B cell (primary cell): ENCODE results near the gene ANKRD11. TPM values are rescaled to one million over a fixed set of nuclear protein-coding genes. Genes with fewer than 3 reads are reported as not detected.

Experiments
- ATAC-seq: fragments of 200-7000 bp; cut with Tn5 transposase; one replicate; pipeline ENCODE4 v1.10.0; 2021; ENCODE audit warnings: low read depth, mild to moderate bottlenecking, moderate number of reproducible peaks, moderate library complexity
- CTCF ChIA-PET: fragments of 350-600 bp; sonication (Branson Sonifier 250); formaldehyde crosslinking; loops from one replicate; lab custom pipeline; 2021; ENCODE audit warnings: antibody characterized with exemption, inconsistent platforms; lab: Charles Lee
- POLR2A ChIA-PET: fragments of 350-600 bp; sonication (Branson Sonifier 250); formaldehyde crosslinking; loops from one replicate; lab custom pipeline; 2021; ENCODE audit warnings: antibody characterized with exemption; lab: Charles Lee
- DNase-seq: peaks from one replicate; pipeline ENCODE4 v3.0.0; 2013
- H2AFZ ChIP-seq: 2 replicates; pipeline ENCODE4 v1.6.1; 2012; ENCODE audit warnings: mild to moderate bottlenecking, low read depth, low read length; ENCODE audit not compliant: insufficient read depth, poor library complexity, severe bottlenecking
- H3K27ac ChIP-seq, 2 donors: 1 replicate in 1 of 2; 2 replicates in 1 of 2; pipeline ENCODE4 v1.5.1; 2012 to 2013; ENCODE audit warnings: low read length in 2 of 2, mild to moderate bottlenecking in 2 of 2, moderate library complexity in 1 of 2
- H3K27me3 ChIP-seq, 4 experiments: fragments of 200-600 bp in 1 of 4; sonication (generic) in 1 of 4; replicated peaks in 1 of 4; 1 replicate in 2 of 4; 2 replicates in 2 of 4; pipeline versions ENCODE4 v1.6.1 to v1.7.0; 2013 to 2016; ENCODE audit warnings: low read length in 3 of 4, mild to moderate bottlenecking in 2 of 4, mixed read lengths in 1 of 4, moderate library complexity in 1 of 4; ENCODE audit not compliant: insufficient read depth in 4 of 4, control insufficient read depth in 3 of 4; ENCODE audit errors: control extremely low read depth in 1 of 4
- H3K36me3 ChIP-seq, 2 experiments: replicated peaks in 1 of 2; 1 replicate in 1 of 2; 2 replicates in 1 of 2; pipeline versions ENCODE4 v1.6.1 to v1.7.1; 2013; ENCODE audit warnings: low read length in 1 of 2; ENCODE audit not compliant: insufficient read depth in 2 of 2, control insufficient read depth in 1 of 2; ENCODE audit errors: control extremely low read depth in 1 of 2, extremely low read depth in 1 of 2
- H3K4me1 ChIP-seq, 2 donors: fragments of 200-600 bp in 1 of 2; sonication (generic) in 1 of 2; 1 replicate in 1 of 2; 2 replicates in 1 of 2; pipeline versions ENCODE4 v1.5.1 to v1.6.1; 2013 to 2017; ENCODE audit warnings: low read length in 2 of 2; ENCODE audit not compliant: control insufficient read depth in 2 of 2, insufficient read depth in 2 of 2
- H3K4me2 ChIP-seq: replicated peaks from 2 replicates; pipeline ENCODE3; 2012; ENCODE audit warnings: mild to moderate bottlenecking, low read depth, low read length; ENCODE audit not compliant: poor library complexity, severe bottlenecking
- H3K4me3 ChIP-seq, 5 experiments: fragments of 200-600 bp in 1 of 5; sonication (generic) in 1 of 5; 1 replicate in 3 of 5; 2 replicates in 2 of 5; pipeline versions ENCODE4 v1.5.1 to v1.7.0; 2011 to 2016; ENCODE audit warnings: low read length in 4 of 5, mild to moderate bottlenecking in 4 of 5, low read depth in 2 of 5, control low read depth in 1 of 5, moderate library complexity in 1 of 5; ENCODE audit not compliant: insufficient read depth in 1 of 5; ENCODE audit errors: control extremely low read depth in 1 of 5, extremely low read depth in 1 of 5
- H3K79me2 ChIP-seq: fragments of 200-600 bp; sonication (generic); one replicate; pipeline ENCODE4 v1.6.0; 2016; ENCODE audit warnings: low read length; ENCODE audit not compliant: control insufficient read depth, insufficient read depth
- H3K9ac ChIP-seq: fragments of 200-600 bp; sonication (generic); 2 replicates; pipeline ENCODE4 v1.6.1; 2017; ENCODE audit warnings: mild to moderate bottlenecking, low read length, moderate library complexity
- H3K9me3 ChIP-seq, 3 donors: one replicate each; pipeline versions ENCODE4 v1.6.1 to v1.7.1; 2013; ENCODE audit warnings: low read length in 2 of 3; ENCODE audit not compliant: control insufficient read depth in 2 of 3, insufficient read depth in 1 of 3; ENCODE audit errors: control extremely low read depth in 1 of 3
- H4K20me1 ChIP-seq: 2 replicates; pipeline ENCODE4 v1.6.0; 2012; ENCODE audit warnings: mild to moderate bottlenecking, low read length; ENCODE audit not compliant: insufficient read depth, control insufficient read depth, poor library complexity, severe bottlenecking
- H3K27ac Mint-ChIP-seq: one replicate; pipeline ENCODE4 v1.8.0; 2021; ENCODE audit warnings: mixed read lengths
- H3K27me3 Mint-ChIP-seq: one replicate; pipeline ENCODE4 v1.8.0; 2021; ENCODE audit warnings: mixed read lengths
- H3K4me1 Mint-ChIP-seq: one replicate; pipeline ENCODE4 v1.8.0; 2021; ENCODE audit warnings: mixed read lengths
- H3K4me3 Mint-ChIP-seq: one replicate; pipeline ENCODE4 v1.8.0; 2021; ENCODE audit warnings: mixed read lengths
- H3K9me3 Mint-ChIP-seq: one replicate; pipeline ENCODE4 v1.8.0; 2022; ENCODE audit warnings: mixed read lengths; ENCODE audit not compliant: insufficient read depth
- EZH2 ChIP-seq: IDR thresholded peaks from 2 replicates; pipeline ENCODE4 v1.6.1; 2012; ENCODE audit warnings: borderline replicate concordance, low read depth, mild to moderate bottlenecking, moderate library complexity, low read length; ENCODE audit not compliant: insufficient read depth, poor library complexity, severe bottlenecking
- WGBS: methylation state at CpG from one replicate; pipeline ENCODE4 v1.1.5; 2013; ENCODE audit warnings: missing lambda C conversion rate; ENCODE audit not compliant: insufficient coverage; 5-methylcytosine and 5-hydroxymethylcytosine counted together
- intact Hi-C: fragments of 100-400 bp; cut with micrococcal nuclease; formaldehyde crosslinking; loops from one replicate; pipeline ENCODE4 v1.10.0; 2022
- polyA plus RNA-seq: library from polyadenylated mRNA; depleted of rRNA; stranded (reverse); fragments of >200 nt; gene quantifications from 2 replicates; pipeline ENCODE4 v1.2.3, GENCODE V29; 2012
- total RNA-seq, 2 donors: library from RNA; stranded (reverse); fragments of 120-200 nt in 1 of 2; gene quantifications; 1 replicate in 1 of 2; 2 replicates in 1 of 2; pipeline versions ENCODE4 v1.2.3 to v1.2.4, GENCODE V29; 2013 to 2022
- TF ChIP-seq, protein P1 (sequence below): fragments of 200-600 bp; IDR thresholded peaks from one replicate; pipeline ENCODE4 v1.8.0; 2022; ENCODE audit warnings: antibody characterized with exemption, mild to moderate bottlenecking

The ANKRD11 gene
- total and polyA plus RNA-seq, 2 donors (not counting 1 experiment from before 2014, with no cell fraction given): 67.9 to 314 TPM

DNA sequence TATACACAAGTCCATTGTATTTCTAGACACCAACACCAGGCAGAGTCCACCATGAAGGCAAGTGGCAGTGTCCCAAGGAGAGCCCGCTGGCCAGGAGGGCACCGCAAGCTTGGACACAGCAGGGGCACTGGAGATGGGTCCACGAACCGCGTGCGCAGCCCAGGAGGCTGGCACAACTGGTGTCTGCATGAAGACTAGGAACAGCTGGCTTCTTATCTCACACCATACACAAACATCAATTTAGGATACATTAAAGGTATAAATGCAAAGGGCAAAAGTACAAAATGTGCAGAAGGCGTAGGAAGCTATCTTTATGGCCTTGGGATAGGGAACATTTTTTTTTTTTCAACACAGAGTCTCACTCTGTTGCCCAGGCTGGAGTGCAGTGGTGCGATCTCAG is 52.4 kb downstream of the ANKRD11 start:
- Histone ChIP-seq H4K20me1 (peaks cover 100% of the 10 kb centered on the region), H3K9me3 (no peaks in the 10 kb centered on the region), H2AFZ (no peak overlapping the region), H3K4me2 (no peak overlapping the region), H3K27ac (no peak overlapping the region), H3K4me3 (no peak overlapping the region), H3K4me1 (peaks cover 45 to 72% of the 10 kb centered on the region in 2 donors), H3K36me3 (peaks cover 0 to 4% of the 10 kb centered on the region in 2 experiments), H3K79me2 (peaks cover 100% of the 10 kb centered on the region), H3K9ac (no peak overlapping the region), H3K27me3 (no peaks in the 10 kb centered on the region)
- DNase-seq (no peak), ATAC-seq (no peak)
- Mint-ChIP-seq H3K4me1 (peaks cover 79% of the 10 kb centered on the region), H3K9me3 (no peaks in the 10 kb centered on the region), H3K27ac (no peak overlapping the region), H3K27me3 (no peaks in the 10 kb centered on the region), H3K4me3 (no peak overlapping the region)
- CTCF ChIA-PET: no interaction called here
- intact Hi-C loops: loop anchor here (5.0 kb wide), 1 partner anchor 44 kb away; no protein-coding TSS in a partner anchor
- 90% methylated on average over 6 of the region's 8 CpGs for WGBS
- POLR2A ChIA-PET: interaction anchor here (0.8 to 1.5 kb wide), 2 partner anchors 8 to 12 kb away, joined by 3 to 4 read pairs; no protein-coding TSS in a partner anchor
- no peak for TF ChIP-seq EZH2
- TF ChIP-seq, protein P1, sequence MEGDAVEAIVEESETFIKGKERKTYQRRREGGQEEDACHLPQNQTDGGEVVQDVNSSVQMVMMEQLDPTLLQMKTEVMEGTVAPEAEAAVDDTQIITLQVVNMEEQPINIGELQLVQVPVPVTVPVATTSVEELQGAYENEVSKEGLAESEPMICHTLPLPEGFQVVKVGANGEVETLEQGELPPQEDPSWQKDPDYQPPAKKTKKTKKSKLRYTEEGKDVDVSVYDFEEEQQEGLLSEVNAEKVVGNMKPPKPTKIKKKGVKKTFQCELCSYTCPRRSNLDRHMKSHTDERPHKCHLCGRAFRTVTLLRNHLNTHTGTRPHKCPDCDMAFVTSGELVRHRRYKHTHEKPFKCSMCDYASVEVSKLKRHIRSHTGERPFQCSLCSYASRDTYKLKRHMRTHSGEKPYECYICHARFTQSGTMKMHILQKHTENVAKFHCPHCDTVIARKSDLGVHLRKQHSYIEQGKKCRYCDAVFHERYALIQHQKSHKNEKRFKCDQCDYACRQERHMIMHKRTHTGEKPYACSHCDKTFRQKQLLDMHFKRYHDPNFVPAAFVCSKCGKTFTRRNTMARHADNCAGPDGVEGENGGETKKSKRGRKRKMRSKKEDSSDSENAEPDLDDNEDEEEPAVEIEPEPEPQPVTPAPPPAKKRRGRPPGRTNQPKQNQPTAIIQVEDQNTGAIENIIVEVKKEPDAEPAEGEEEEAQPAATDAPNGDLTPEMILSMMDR: no peak

DNA sequence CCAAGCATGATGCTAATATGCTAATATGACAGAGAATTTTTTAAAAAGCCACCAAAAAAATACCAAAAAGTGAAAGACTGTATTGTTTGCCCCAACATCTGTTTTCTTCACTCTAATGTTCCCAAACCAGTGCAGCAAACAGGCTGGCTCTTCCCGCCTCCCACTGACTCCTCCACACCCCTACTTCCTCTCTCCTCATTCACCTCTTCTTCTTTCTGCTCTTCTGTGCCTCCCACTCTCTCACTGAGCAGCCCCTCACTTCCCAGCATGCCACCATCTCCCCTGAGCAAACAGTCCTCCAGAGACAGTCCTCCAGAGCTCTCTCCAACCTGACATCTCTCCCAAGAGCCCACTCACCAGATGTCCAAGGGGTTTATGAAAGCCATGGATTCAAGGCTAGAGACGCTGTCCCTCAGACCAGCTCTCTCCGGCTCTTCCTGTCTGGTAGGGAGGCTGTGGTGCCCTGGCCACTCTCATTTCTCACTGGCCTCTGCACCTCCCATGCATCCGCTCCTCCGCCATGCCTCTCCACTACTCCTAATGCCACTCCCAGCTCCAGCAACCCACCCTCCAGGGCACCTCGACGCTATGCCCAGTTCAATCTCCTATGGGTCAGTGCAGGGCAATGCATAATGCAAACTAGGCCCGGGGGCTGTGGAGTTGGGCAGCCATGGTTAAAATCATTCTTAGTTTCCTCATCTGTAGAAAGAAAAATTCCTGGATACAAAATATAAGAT is 52.9 kb downstream of the ANKRD11 start:
- Histone ChIP-seq H3K9me3 (no peaks in the 10 kb centered on the region), H2AFZ (no peak overlapping the region), H3K36me3 (peaks cover 0 to 4% of the 10 kb centered on the region in 2 experiments), H3K4me3 (no peak overlapping the region), H4K20me1 (peaks cover 100% of the 10 kb centered on the region), H3K9ac (no peak overlapping the region), H3K4me2 (no peak overlapping the region), H3K79me2 (peaks cover 100% of the 10 kb centered on the region), H3K27ac (no peak overlapping the region), H3K27me3 (no peaks in the 10 kb centered on the region), H3K4me1 (peaks cover 45 to 72% of the 10 kb centered on the region in 2 donors)
- Mint-ChIP-seq H3K4me1 (peaks cover 73% of the 10 kb centered on the region), H3K27me3 (no peaks in the 10 kb centered on the region), H3K9me3 (no peaks in the 10 kb centered on the region), H3K27ac (no peak overlapping the region), H3K4me3 (no peak overlapping the region)
- DNase-seq (no peak), ATAC-seq (no peak)
- intact Hi-C loops: loop anchor here (5.0 kb wide), 1 partner anchor 45 kb away; no protein-coding TSS in a partner anchor
- TF ChIP-seq EZH2: no peak
- TF ChIP-seq, protein P1: no peak
- 96% methylated on average over 8 of the region's 8 CpGs for WGBS
- POLR2A ChIA-PET: no interaction called here
- CTCF ChIA-PET: interaction anchor here (1.6 kb wide), 1 partner anchor 48 kb away, joined by 3 read pairs; no protein-coding TSS in a partner anchor
